Epithelial cell of proximal tubule (primary cell): ENCODE measurements around the gene TNFSF15. TPM values are rescaled to one million over a fixed set of nuclear protein-coding genes. Genes with fewer than 3 reads are reported as not detected.
"Not testable (repeated sequence)": the region's sequence is repeated elsewhere in the genome, so short reads cannot be mapped to it uniquely, and the experiment has no call there.

Source experiments
- DNase-seq: peaks from one replicate; pipeline ENCODE4 v3.0.0-alpha.2; 2011; ENCODE audit warnings: low read depth
- H3K4me3 ChIP-seq: 2 replicates; pipeline ENCODE4 v1.5.1; 2011; ENCODE audit warnings: low read depth, mild to moderate bottlenecking, low read length
- total RNA-seq: library from RNA; depleted of rRNA; stranded (reverse); fragments of >200 nt; gene quantifications from 2 replicates; pipeline ENCODE4 v1.2.3, GENCODE V29; 2015
- TF ChIP-seq, protein P1 (sequence below): conservative IDR thresholded peaks from 2 replicates; pipeline ENCODE4 v1.5.1; 2012; ENCODE audit warnings: low read depth, mild to moderate bottlenecking, low read length

The TNFSF15 gene
- total RNA-seq, 1 donor from 2014 or later: 0.81 TPM

DNA sequence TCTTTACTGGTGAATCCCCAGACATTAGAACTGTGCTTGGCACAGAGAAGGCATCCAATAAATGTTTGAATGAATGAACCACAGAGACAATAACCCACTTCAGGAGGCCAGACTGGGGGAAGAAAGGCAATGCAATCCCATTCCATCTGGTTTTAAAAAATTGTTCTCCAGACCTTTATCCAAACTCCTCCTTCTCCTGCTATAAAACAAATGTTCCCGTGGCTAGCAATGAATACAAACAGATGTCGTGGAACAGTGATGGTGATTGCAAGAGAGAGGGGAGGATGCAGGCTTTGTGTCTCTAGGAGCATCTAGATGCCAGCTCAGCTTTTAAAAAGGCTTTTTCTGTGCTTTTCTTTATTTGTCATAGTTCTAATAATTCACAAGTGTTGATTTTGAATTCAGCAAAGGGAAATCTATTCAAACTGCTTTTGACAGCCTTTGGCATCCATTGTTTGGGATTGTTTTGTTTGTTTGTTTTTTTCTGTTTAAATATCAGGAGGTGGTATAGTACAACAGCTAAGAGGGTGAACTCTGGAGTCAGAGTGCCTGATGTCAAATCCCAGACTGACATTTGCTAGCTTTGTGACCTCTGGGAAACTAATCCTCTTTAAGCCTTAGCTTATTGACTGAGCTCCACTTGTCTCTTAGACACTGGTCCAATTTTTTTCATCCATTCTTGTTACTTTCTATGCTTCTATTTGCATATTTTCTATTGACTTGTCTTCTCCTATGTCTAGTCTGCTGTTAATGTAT, 59.1 kb downstream of the TNFSF15 start:
- H3K4me3 ChIP-seq: no peak overlapping the region
- TF ChIP-seq, protein P1, sequence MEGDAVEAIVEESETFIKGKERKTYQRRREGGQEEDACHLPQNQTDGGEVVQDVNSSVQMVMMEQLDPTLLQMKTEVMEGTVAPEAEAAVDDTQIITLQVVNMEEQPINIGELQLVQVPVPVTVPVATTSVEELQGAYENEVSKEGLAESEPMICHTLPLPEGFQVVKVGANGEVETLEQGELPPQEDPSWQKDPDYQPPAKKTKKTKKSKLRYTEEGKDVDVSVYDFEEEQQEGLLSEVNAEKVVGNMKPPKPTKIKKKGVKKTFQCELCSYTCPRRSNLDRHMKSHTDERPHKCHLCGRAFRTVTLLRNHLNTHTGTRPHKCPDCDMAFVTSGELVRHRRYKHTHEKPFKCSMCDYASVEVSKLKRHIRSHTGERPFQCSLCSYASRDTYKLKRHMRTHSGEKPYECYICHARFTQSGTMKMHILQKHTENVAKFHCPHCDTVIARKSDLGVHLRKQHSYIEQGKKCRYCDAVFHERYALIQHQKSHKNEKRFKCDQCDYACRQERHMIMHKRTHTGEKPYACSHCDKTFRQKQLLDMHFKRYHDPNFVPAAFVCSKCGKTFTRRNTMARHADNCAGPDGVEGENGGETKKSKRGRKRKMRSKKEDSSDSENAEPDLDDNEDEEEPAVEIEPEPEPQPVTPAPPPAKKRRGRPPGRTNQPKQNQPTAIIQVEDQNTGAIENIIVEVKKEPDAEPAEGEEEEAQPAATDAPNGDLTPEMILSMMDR: no peak
- no peak for DNase-seq

DNA sequence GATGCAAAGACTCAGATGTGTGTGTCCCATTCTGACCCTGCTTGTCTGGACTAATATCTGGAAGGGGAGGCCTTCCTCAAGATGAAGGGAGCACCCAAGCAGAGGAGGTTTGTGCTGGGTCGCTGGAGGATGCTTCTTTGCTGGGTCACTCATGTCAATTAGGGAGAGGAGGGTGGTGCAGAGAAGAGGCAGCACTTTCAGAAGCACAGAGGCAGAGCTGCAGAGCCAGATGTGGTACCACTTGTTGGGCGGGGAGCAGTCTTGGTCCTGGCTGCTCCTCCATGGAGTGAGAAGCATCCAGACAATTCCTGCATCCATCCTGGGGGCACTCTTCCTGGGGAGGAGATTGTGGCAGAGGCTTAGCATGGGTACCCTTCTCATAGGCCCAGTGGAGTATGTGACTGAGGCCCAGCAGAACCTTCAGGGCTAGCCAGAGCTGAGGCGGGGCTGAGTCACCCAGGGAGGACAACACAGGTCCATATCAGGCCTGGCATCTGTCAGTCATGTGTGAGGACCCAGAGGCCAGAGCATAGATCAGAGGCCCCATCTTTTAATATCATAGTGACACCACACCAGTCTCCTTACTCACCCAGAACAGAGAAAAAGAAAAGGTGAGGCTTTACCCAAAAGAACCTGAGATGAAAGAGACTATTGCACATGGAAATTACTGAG, 59.8 kb downstream of the TNFSF15 start:
- no peak overlapping the region for H3K4me3 ChIP-seq
- no peak for DNase-seq
- TF ChIP-seq, protein P1: no peak

DNA sequence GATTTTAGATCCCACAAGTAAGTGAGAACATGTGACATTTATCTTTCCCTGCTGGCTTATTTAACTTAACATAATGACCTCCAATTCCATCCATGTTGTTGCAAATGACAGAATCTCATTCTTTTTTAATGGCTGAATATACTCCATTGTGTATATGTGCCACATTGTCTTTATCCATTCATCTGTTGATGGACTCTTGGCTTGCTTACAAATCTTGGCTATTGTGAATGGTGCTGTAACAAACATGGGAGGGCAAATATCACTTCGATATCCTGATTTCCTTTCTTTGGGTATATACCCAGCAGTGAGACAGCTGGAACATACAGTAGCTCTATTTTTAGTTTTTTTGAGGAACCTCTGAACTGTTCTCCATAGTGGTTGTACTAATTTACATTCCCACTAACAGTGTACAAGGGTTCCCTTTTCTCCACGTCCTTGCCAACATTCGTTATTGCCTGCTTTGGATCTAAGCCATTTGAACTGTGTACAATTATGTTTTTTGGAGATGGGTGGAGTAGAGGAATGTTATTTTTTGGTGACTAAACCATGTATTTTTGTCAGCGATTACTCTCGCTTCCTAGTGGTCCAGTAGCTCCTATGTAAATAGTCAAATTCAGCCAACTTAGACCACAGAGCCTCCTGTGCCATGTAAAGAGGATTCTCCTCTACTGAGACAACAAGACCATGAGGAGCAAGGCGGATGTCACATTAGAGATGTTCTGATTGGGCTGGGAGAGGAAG, 60.6 kb downstream of the TNFSF15 start:
- TF ChIP-seq, protein P1: no peak
- no peak for DNase-seq
- H3K4me3 ChIP-seq: no peak overlapping the region

DNA sequence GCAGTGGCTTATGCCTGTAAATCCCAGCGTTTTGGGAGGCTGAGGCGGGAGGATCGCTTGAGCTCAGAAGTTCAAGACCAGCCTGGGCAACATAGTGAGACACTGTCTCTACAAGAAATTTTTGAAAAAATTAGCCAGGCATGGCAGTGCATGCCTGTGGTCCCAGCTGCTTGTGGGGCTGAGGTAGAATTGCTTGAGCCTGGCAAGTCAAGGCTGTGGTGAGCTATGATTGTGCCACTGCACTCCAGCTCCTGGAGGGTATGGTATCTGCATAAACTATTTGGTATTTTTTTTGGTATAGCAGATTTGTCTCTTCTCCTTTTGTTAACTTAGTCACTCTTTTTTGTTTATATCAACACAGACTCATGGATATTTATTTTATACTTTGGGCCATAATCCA, 62.4 kb downstream of the TNFSF15 start:
- no peak for DNase-seq
- no peak overlapping the region for H3K4me3 ChIP-seq
- TF ChIP-seq, protein P1: no peak

DNA sequence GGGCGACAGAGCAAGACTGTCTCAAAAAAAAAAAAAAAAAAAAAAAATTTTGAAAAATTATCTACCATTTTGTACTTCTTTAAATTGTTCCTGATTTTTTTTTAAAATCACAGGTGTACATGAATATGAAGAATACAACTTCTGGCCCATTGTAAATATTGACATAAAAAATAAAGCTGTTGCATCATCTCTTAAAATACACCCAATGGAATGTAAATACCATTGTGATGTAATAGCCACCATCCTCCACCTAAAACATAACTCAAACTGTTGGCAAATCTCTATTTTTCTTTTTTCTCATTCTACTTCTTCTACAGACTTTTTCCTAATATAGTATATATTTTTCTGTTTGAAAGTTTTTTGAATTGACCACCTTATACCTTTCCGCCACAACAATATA, 62.9 kb downstream of the TNFSF15 start:
- no peak overlapping the region for H3K4me3 ChIP-seq
- TF ChIP-seq, protein P1: no peak
- DNase-seq: no peak

DNA sequence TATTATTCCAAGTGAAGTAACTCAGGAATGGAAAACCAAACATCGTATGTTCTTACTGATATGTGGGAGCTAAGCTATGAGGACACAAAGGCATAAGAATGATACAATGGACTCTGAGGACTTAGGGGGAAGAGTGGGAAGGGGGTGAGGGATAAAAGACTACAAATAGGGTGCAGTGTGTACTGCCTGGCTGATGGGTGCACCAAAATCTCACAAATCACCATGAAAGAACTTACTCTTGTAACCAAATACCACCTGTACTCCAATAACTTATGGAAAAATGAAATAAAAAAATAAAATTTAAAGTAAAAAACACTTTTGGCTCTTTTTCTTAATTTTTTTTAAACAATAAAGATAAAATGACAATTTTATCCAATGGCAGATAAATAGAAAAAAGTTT, 64.3 kb downstream of the TNFSF15 start:
- DNase-seq, H3K4me3 ChIP-seq: not testable (repeated sequence)
- TF ChIP-seq, protein P1: peak; percentile 32
